Measurements from ENCODE around the gene SLC5A1. TPM values are rescaled to one million over a fixed set of nuclear protein-coding genes. Genes with fewer than 3 reads are reported as not detected.

SLC5A1 gene
- total and polyA plus RNA-seq, 2 of the 8 experiments (the other 6 are each of a cell fraction or from before 2014, with no cell fraction given) = 0.06 TPM; not detected in 1

DNA sequence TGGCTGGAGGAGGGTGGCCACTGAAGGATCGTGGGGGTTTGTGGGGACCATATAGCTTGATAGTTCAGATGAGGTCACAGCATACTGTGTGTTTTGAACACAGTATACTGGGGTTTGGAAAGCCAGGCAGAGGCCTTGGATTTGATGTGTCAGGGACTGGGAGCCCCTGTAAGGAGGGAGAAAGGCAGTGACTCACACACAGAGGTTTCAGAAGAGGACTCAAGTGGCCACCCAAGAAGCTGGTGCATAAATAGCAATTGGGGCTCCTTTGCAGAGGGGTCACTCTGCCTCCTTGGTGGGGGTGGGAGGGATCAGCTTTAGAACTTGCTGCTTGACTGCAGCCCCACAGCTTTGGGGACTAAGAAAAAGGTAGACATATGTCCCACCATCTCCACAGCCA lies 39.3 kb downstream of the SLC5A1 start (continued):
- TF ChIP-seq GTF2F1 (IDR thresholded peaks at IDR 0.05; ENCODE audit: borderline replicate concordance, low read depth, low read length) (no peak), POU5F1 (IDR thresholded peaks at IDR 0.05; ENCODE audit: low read depth, low read length) (no peak), CBX8 (IDR thresholded peaks at IDR 0.05; ENCODE audit: borderline replicate concordance, low read depth, low read length) (no peak), NRF1 (IDR thresholded peaks at IDR 0.05; ENCODE audit: low read depth, low read length) (no peak)

Measured in H1 (cell line).